ENCODE data around the gene GJA3. TPM values are rescaled to one million over a fixed set of nuclear protein-coding genes. Genes with fewer than 3 reads are reported as not detected.

The GJA3 gene
- total and polyA plus RNA-seq, 7 donors = 0.01 to 0.06 TPM; not detected in 5

GRCh38 chr13:20144141-20144850 is 16.6 kb downstream of the GJA3 start:
- DNase-seq = no peak
- no peak for TF ChIP-seq CTCF (IDR thresholded peaks at IDR 0.05)
- no peaks in the 10 kb centered on the region for H3K36me3 ChIP-seq (ENCODE audit: insufficient read depth in 1 of 2, low read depth in 1 of 2)
- peaks cover 0 to 39% (median 4%) of the 10 kb centered on the region in 3 donors for H3K27me3 ChIP-seq (ENCODE audit: insufficient read depth in 3 of 3, low read length in 2 of 3)
- no peak overlapping the region for H3K4me3 ChIP-seq
- H3K9me3 ChIP-seq = no peaks in the 10 kb centered on the region
- H3K4me1 ChIP-seq = peaks cover 12% of the 10 kb centered on the region
- 79 to 84% (median 81%) methylated on average over 12 of the region's 12 CpGs for WGBS, 3 donors
- intact Hi-C loops (cut with DNase I) = no loop called here
- no peak overlapping the region for H3K27ac ChIP-seq
- ATAC-seq = no peak

- H3K9me3 ChIP-seq = no peaks in the 10 kb centered on the region
- H3K4me3 ChIP-seq = no peak overlapping the region
- 85 to 93% (median 91%) methylated on average over 30 of the region's 30 CpGs for WGBS, 3 donors
- DNase-seq = no peak
- H3K36me3 ChIP-seq (ENCODE audit: insufficient read depth in 1 of 2, low read depth in 1 of 2) = no peaks in the 10 kb centered on the region
- TF ChIP-seq CTCF (IDR thresholded peaks at IDR 0.05) = no peak
- intact Hi-C loops (cut with DNase I) = no loop called here
- ATAC-seq = no peak
- H3K4me1 ChIP-seq = peaks cover 15% of the 10 kb centered on the region
- no peak overlapping the region for H3K27ac ChIP-seq
- H3K27me3 ChIP-seq (ENCODE audit: insufficient read depth in 3 of 3, low read length in 2 of 3) = peaks cover 0 to 49% (median 2%) of the 10 kb centered on the region in 3 donors
These were observed 17.8 kb downstream of the GJA3 start for GRCh38 chr13:20142927-20143480.

- no peak for DNase-seq
- TF ChIP-seq CTCF (IDR thresholded peaks at IDR 0.05) = no peak
- Histone ChIP-seq H3K36me3 (ENCODE audit: insufficient read depth in 1 of 2, low read depth in 1 of 2) (no peaks in the 10 kb centered on the region), H3K27me3 (ENCODE audit: insufficient read depth in 3 of 3, low read length in 2 of 3) (peaks cover 0 to 56% (median 2%) of the 10 kb centered on the region in 3 donors), H3K27ac (no peak overlapping the region), H3K4me1 (peaks cover 15% of the 10 kb centered on the region), H3K4me3 (peak overlapping the region; percentile 44), H3K9me3 (no peaks in the 10 kb centered on the region)
- intact Hi-C loops (cut with DNase I) = no loop called here
- ATAC-seq = peak; percentile 16 to 21 (median 18)
- 26 to 31% (median 29%) methylated on average over 72 to 84 of the region's 84 CpGs for WGBS, 3 donors
These were observed 18.6 kb downstream of the GJA3 start for GRCh38 chr13:20142023-20142926.

GRCh38 chr13:20141238-20142022 is 19.4 kb downstream of the GJA3 start:
- intact Hi-C loops (cut with DNase I) = no loop called here
- Histone ChIP-seq H3K27me3 (ENCODE audit: insufficient read depth in 3 of 3, low read length in 2 of 3) (peaks cover 0 to 53% (median 3%) of the 10 kb centered on the region in 3 donors), H3K36me3 (ENCODE audit: insufficient read depth in 1 of 2, low read depth in 1 of 2) (no peaks in the 10 kb centered on the region), H3K4me1 (peaks cover 15% of the 10 kb centered on the region), H3K27ac (no peak overlapping the region), H3K4me3 (peak overlapping the region; percentile 44), H3K9me3 (no peaks in the 10 kb centered on the region)
- WGBS, 3 donors = 28 to 35% (median 28%) methylated on average over 14 of the region's 14 CpGs
- peak; percentile 65 to 83 (median 78) for ATAC-seq
- TF ChIP-seq CTCF (IDR thresholded peaks at IDR 0.05) = no peak
- DNase-seq = no peak

Measured in psoas muscle (tissue), 8 donors.